Fibroblast of skin of abdomen (primary cell): Measurements from ENCODE around the gene ARPC2.
"Not testable (repeated sequence)": the region's sequence is repeated elsewhere in the genome, so short reads cannot be mapped to it uniquely, and the experiment has no call there.

Experiments
- DNase-seq: peaks from one replicate; pipeline ENCODE4 v3.0.0-alpha.2; 2013

The ARPC2 gene

GRCh38 chr2:218271865-218272530, 55.0 kb downstream of the ARPC2 start:
- no peak for DNase-seq

GRCh38 chr2:218272531-218273212, 55.7 kb downstream of the ARPC2 start:
- DNase-seq: peak; percentile 85

GRCh38 chr2:218273214-218273907, 56.4 kb downstream of the ARPC2 start:
- not testable (repeated sequence) for DNase-seq

GRCh38 chr2:218273908-218274249, 56.9 kb downstream of the ARPC2 start:
- no peak for DNase-seq

- DNase-seq: no peak
These were observed 57.6 kb downstream of the ARPC2 start for GRCh38 chr2:218274586-218274985.

- DNase-seq: no peak
These were observed 58.5 kb downstream of the ARPC2 start for GRCh38 chr2:218275371-218276072.

- DNase-seq: no peak
These were observed 60.2 kb downstream of the ARPC2 start for GRCh38 chr2:218276986-218277755.

GRCh38 chr2:218277921-218278320, 60.9 kb downstream of the ARPC2 start:
- DNase-seq: no peak

- DNase-seq: no peak
These were observed 61.8 kb downstream of the ARPC2 start for GRCh38 chr2:218278531-218279360.

- DNase-seq: no peak
These were observed 63.4 kb downstream of the ARPC2 start for GRCh38 chr2:218280260-218280870.

- no peak for DNase-seq
These were observed 64.5 kb downstream of the ARPC2 start for GRCh38 chr2:218281449-218281848.

GRCh38 chr2:218282173-218282991, 65.4 kb downstream of the ARPC2 start:
- peak; percentile 17 for DNase-seq

- peak; percentile 48 for DNase-seq
These were observed 67.3 kb downstream of the ARPC2 start for GRCh38 chr2:218284106-218284811.

GRCh38 chr2:218285604-218286003, 68.6 kb downstream of the ARPC2 start:
- no peak for DNase-seq

GRCh38 chr2:218286570-218287459, 69.8 kb downstream of the ARPC2 start:
- peak; percentile 91 for DNase-seq

- DNase-seq: no peak
These were observed 72.8 kb downstream of the ARPC2 start for GRCh38 chr2:218289639-218290315.
